ENCODE results near the gene C1QA.

- TF ChIP-seq CTCF (IDR thresholded peaks at IDR 0.05) (no peak), POLR2AphosphoS5 (IDR thresholded peaks at IDR 0.05) (no peak), POLR2A (IDR thresholded peaks at IDR 0.05) (no peak)
Measured at GRCh38 chr1:22677931-22678896, 41.8 kb downstream of the C1QA start.

Data from breast epithelium (tissue), 3 donors.